HCT116 (cell line): ENCODE measurements around the gene AGK. TPM values are rescaled to one million over a fixed set of nuclear protein-coding genes. Genes with fewer than 3 reads are reported as not detected.

Source experiments
- ATAC-seq: fragments of 200-7000 bp; cut with Tn5 transposase; 2 replicates; pipeline ENCODE4 v1.9.1; 2020; ENCODE audit warnings: mild to moderate bottlenecking, moderate library complexity
- BruUV-seq: library from RNA; stranded (reverse); fragments of 400-500 nt; replicated peaks from 2 replicates; lab custom pipeline; 2021; lab: Mats Ljungman, UMichigan
- CTCF ChIA-PET: fragments of 300-600 bp; sonication (Branson Sonifier 250); formaldehyde crosslinking; loops from one replicate; lab custom pipeline; 2021; ENCODE audit warnings: antibody characterized with exemption; lab: Charles Lee
- POLR2A ChIA-PET: fragments of 300-600, 350-600 bp; sonication (Branson Sonifier 250); formaldehyde crosslinking; loops from one replicate; lab custom pipeline; 2021; ENCODE audit warnings: antibody characterized with exemption; lab: Charles Lee
- RAD21 ChIA-PET, 2 experiments: fragments of 300-600 bp; sonication (Branson Sonifier 250); formaldehyde crosslinking; loops; one replicate each; lab custom pipeline; 2023; ENCODE audit warnings: low total read pairs in 2 of 2; ENCODE audit not compliant: uncharacterized antibody in 2 of 2, unreplicated experiment in 2 of 2, low non-redundant PET in 1 of 2; lab: Charles Lee
- DNase-seq: peaks from one replicate; pipeline ENCODE4 v3.0.0-alpha.2; 2010; ENCODE audit warnings: low read depth, low spot score
- H2AFZ ChIP-seq: fragments of 200-600 bp; shearing (Covaris generic), sonication (generic); 2 replicates; pipeline ENCODE4 v1.6.1; 2017; ENCODE audit warnings: low read depth, mixed run types, mixed read lengths, antibody characterized with exemption, low read length; ENCODE audit not compliant: poor library complexity, severe bottlenecking
- H3K27ac ChIP-seq: 2 replicates; pipeline ENCODE4 v1.5.1; 2012; ENCODE audit warnings: low read depth, low read length
- H3K27me3 ChIP-seq: fragments of 200-600 bp; sonication (generic); 2 replicates; pipeline ENCODE4 v1.6.1; 2016; ENCODE audit warnings: mixed run types, low read length, mixed read lengths; ENCODE audit not compliant: insufficient read depth
- H3K36me3 ChIP-seq, 2 experiments: fragments of 200-500 bp in 1 of 2; fragments of 200-600 bp in 1 of 2; sonication (Bioruptor generic) in 1 of 2; sonication (generic) in 1 of 2; 2 replicates each; pipeline versions ENCODE4 v1.5.1 to v1.6.1; 2014 to 2016; ENCODE audit warnings: low read length in 2 of 2, inconsistent platforms in 1 of 2, mixed read lengths in 1 of 2, mixed run types in 1 of 2; ENCODE audit not compliant: insufficient read depth in 2 of 2, control insufficient read depth in 1 of 2
- H3K4me1 ChIP-seq, 2 experiments: fragments of 200-600 bp in 1 of 2; sonication (generic) in 1 of 2; 2 replicates each; pipeline versions ENCODE4 v1.5.1 to v1.6.1; 2012 to 2017; ENCODE audit warnings: low read length in 2 of 2, inconsistent platforms in 1 of 2, mild to moderate bottlenecking in 1 of 2, mixed read lengths in 1 of 2, mixed run types in 1 of 2, moderate library complexity in 1 of 2; ENCODE audit not compliant: insufficient read depth in 2 of 2, control insufficient read depth in 1 of 2
- H3K4me2 ChIP-seq: fragments of 200-600 bp; sonication (generic); 2 replicates; pipeline ENCODE4 v1.6.1; 2017; ENCODE audit warnings: mixed run types, low read length, mixed read lengths
- H3K4me3 ChIP-seq, 2 experiments: fragments of 200-600 bp in 1 of 2; sonication (generic) in 1 of 2; replicated peaks in 1 of 2; 2 replicates each; pipeline ENCODE4 v1.5.1; 2011 to 2016; ENCODE audit warnings: low read length in 2 of 2, control low read depth in 1 of 2, low read depth in 1 of 2, mild to moderate bottlenecking in 1 of 2, mixed read lengths in 1 of 2, mixed run types in 1 of 2
- H3K79me2 ChIP-seq: fragments of 200-600 bp; sonication (generic); 2 replicates; pipeline ENCODE4 v1.6.1; 2017; ENCODE audit warnings: mild to moderate bottlenecking, mixed run types, low read length, moderate library complexity, mixed read lengths; ENCODE audit not compliant: insufficient read depth
- H3K9ac ChIP-seq: fragments of 200-600 bp; sonication (generic); 2 replicates; pipeline ENCODE4 v1.6.1; 2016; ENCODE audit warnings: low read length, mixed read lengths
- H3K9me2 ChIP-seq: fragments of 200-600 bp; sonication (generic), shearing (Covaris generic); 2 replicates; pipeline ENCODE4 v1.6.1; 2017; ENCODE audit warnings: mixed run types, mild to moderate bottlenecking, moderate library complexity; ENCODE audit not compliant: insufficient read depth
- H3K9me3 ChIP-seq, 2 experiments: fragments of 200-500 bp in 1 of 2; fragments of 200-600 bp in 1 of 2; sonication (Bioruptor generic) in 1 of 2; sonication (generic) in 1 of 2; 2 replicates each; pipeline ENCODE4 v1.6.1; 2014 to 2017; ENCODE audit warnings: low read length in 2 of 2, mixed read lengths in 2 of 2, inconsistent platforms in 1 of 2, low read depth in 1 of 2, mild to moderate bottlenecking in 1 of 2, mixed run types in 1 of 2, moderate library complexity in 1 of 2; ENCODE audit not compliant: control insufficient read depth in 1 of 2, insufficient read depth in 1 of 2
- H4K20me1 ChIP-seq: fragments of 200-600 bp; sonication (generic), shearing (Covaris generic); 2 replicates; pipeline ENCODE4 v1.6.1; 2017; ENCODE audit warnings: mixed run types, mild to moderate bottlenecking, moderate library complexity; ENCODE audit not compliant: insufficient read depth
- CEBPB ChIP-seq: IDR thresholded peaks from 2 replicates; pipeline ENCODE4 v1.6.1; 2012; ENCODE audit warnings: low read depth
- EGR1 ChIP-seq: IDR thresholded peaks from 2 replicates; pipeline ENCODE4 v1.6.1; 2012; ENCODE audit warnings: low read depth
- ELF1 ChIP-seq: IDR thresholded peaks from 2 replicates; pipeline ENCODE4 v1.6.1; 2012; ENCODE audit warnings: low read depth, borderline replicate concordance
- EZH2phosphoT487 ChIP-seq: fragments of 200-600 bp; IDR thresholded peaks from 2 replicates; pipeline ENCODE4 v1.6.1; 2018; ENCODE audit warnings: antibody characterized with exemption, borderline replicate concordance
- FOSL1 ChIP-seq: IDR thresholded peaks from 2 replicates; pipeline ENCODE4 v1.6.1; 2012; ENCODE audit warnings: low read depth
- MAX ChIP-seq: IDR thresholded peaks from 2 replicates; pipeline ENCODE4 v1.6.1; 2012
- SIN3A ChIP-seq: IDR thresholded peaks from 2 replicates; pipeline ENCODE4 v1.6.1; 2012; ENCODE audit warnings: low read depth
- TCF7L2 ChIP-seq: IDR thresholded peaks from 2 replicates; pipeline ENCODE4 v1.7.0; 2011; ENCODE audit warnings: borderline replicate concordance, inconsistent platforms; ENCODE audit not compliant: insufficient read depth, insufficient read length; ENCODE audit errors: extremely low read depth
- YY1 ChIP-seq: IDR thresholded peaks from 2 replicates; pipeline ENCODE4 v1.6.1; 2011; ENCODE audit warnings: low read length, low read depth, moderate library complexity, mild to moderate bottlenecking; ENCODE audit not compliant: insufficient replicate concordance; ENCODE audit errors: extremely low read depth
- ZFX ChIP-seq: fragments of 450-650 bp; IDR thresholded peaks from 2 replicates; pipeline ENCODE4 v1.6.1; 2017
- ZNF274 ChIP-seq: fragments of 200-500 bp; sonication (Bioruptor generic); IDR thresholded peaks from 2 replicates; pipeline ENCODE4 v1.6.1; 2014; ENCODE audit warnings: mild to moderate bottlenecking, low read depth, low read length, inconsistent platforms
- intact Hi-C: fragments of 100-400 bp; cut with micrococcal nuclease; formaldehyde crosslinking; loops from 2 replicates; pipeline ENCODE4 v1.10.0; 2022
- total RNA-seq: library from RNA; stranded (reverse); gene quantifications from one replicate; pipeline ENCODE4 v1.2.1, GENCODE V29; 2021; ENCODE audit not compliant: unreplicated experiment
- TF ChIP-seq, protein P1 (sequence below): IDR thresholded peaks from 2 replicates; pipeline ENCODE4 v1.6.1; 2012; ENCODE audit warnings: low read depth

AGK gene
- total RNA-seq, 1 experiment from 2014 or later = 36.3 TPM

GRCh38 chr7:141691961-141692360 lies 140.8 kb downstream of the AGK start:
- intact Hi-C loops = no loop called here
- CTCF ChIA-PET = no interaction called here
- TF ChIP-seq EZH2phosphoT487 (no peak), TCF7L2 (no peak), ZFX (no peak), MAX (no peak), SIN3A (no peak), ELF1 (no peak), FOSL1 (no peak), ZNF274 (no peak), CEBPB (no peak), YY1 (no peak), EGR1 (no peak)
- TF ChIP-seq, protein P1, sequence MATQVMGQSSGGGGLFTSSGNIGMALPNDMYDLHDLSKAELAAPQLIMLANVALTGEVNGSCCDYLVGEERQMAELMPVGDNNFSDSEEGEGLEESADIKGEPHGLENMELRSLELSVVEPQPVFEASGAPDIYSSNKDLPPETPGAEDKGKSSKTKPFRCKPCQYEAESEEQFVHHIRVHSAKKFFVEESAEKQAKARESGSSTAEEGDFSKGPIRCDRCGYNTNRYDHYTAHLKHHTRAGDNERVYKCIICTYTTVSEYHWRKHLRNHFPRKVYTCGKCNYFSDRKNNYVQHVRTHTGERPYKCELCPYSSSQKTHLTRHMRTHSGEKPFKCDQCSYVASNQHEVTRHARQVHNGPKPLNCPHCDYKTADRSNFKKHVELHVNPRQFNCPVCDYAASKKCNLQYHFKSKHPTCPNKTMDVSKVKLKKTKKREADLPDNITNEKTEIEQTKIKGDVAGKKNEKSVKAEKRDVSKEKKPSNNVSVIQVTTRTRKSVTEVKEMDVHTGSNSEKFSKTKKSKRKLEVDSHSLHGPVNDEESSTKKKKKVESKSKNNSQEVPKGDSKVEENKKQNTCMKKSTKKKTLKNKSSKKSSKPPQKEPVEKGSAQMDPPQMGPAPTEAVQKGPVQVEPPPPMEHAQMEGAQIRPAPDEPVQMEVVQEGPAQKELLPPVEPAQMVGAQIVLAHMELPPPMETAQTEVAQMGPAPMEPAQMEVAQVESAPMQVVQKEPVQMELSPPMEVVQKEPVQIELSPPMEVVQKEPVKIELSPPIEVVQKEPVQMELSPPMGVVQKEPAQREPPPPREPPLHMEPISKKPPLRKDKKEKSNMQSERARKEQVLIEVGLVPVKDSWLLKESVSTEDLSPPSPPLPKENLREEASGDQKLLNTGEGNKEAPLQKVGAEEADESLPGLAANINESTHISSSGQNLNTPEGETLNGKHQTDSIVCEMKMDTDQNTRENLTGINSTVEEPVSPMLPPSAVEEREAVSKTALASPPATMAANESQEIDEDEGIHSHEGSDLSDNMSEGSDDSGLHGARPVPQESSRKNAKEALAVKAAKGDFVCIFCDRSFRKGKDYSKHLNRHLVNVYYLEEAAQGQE = no peak
- 0 out of 2 replicates have a peak, but pooled peaks cover 3% of the 10 kb centered on the region for H3K79me2 ChIP-seq
- ATAC-seq (no peak), DNase-seq (no peak)
- no peak overlapping the region for H2AFZ ChIP-seq
- no peak overlapping the region for H3K4me3 ChIP-seq
- H3K4me1 ChIP-seq = peaks cover 0 to under 1% of the 10 kb centered on the region in 2 experiments; a peak in 1 of 4 replicates
- no peak overlapping the region for H3K9ac ChIP-seq
- H3K4me2 ChIP-seq = no peak overlapping the region
- H3K9me3 ChIP-seq = no peaks in the 10 kb centered on the region
- H3K27me3 ChIP-seq = no peaks in the 10 kb centered on the region
- RAD21 ChIA-PET = no interaction called here
- BruUV-seq = no TSS peak
- no peaks in the 10 kb centered on the region for H3K36me3 ChIP-seq
- H3K9me2 ChIP-seq = no peaks in the 10 kb centered on the region
- POLR2A ChIA-PET = no interaction called here
- H4K20me1 ChIP-seq = no peaks in the 10 kb centered on the region
- no peak overlapping the region for H3K27ac ChIP-seq
